ENCODE data around the gene LMAN1.

DNA sequence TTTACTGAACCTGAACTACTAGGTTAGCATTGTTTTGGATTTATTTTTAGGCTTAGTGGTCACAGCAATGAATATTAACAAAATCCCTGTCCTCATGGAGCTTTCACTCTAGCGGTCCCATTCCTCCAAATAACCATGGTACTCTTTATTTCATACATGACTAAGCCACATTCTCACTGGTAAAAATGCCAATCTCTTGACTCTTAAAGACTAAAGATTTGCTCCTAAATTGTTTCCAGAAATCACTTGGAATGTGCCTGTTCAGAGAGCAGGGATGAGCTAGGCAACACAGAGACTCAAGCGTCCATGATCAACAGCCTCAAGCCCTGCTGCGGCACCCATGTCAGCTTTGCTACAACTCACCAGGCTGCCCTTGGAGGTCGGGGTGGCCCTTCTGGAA, 13.5 kb downstream of the LMAN1 start:
- TF ChIP-seq POLR2AphosphoS5 (IDR thresholded peaks at IDR 0.05; ENCODE audit: low read depth, low read length) (no peak), TAF1 (IDR thresholded peaks at IDR 0.05; ENCODE audit: borderline replicate concordance, insufficient read depth, low read length) (no peak), SIN3A (IDR thresholded peaks at IDR 0.05; ENCODE audit: borderline replicate concordance, insufficient read depth, low read length) (no peak)
- TF ChIP-seq, protein P1, sequence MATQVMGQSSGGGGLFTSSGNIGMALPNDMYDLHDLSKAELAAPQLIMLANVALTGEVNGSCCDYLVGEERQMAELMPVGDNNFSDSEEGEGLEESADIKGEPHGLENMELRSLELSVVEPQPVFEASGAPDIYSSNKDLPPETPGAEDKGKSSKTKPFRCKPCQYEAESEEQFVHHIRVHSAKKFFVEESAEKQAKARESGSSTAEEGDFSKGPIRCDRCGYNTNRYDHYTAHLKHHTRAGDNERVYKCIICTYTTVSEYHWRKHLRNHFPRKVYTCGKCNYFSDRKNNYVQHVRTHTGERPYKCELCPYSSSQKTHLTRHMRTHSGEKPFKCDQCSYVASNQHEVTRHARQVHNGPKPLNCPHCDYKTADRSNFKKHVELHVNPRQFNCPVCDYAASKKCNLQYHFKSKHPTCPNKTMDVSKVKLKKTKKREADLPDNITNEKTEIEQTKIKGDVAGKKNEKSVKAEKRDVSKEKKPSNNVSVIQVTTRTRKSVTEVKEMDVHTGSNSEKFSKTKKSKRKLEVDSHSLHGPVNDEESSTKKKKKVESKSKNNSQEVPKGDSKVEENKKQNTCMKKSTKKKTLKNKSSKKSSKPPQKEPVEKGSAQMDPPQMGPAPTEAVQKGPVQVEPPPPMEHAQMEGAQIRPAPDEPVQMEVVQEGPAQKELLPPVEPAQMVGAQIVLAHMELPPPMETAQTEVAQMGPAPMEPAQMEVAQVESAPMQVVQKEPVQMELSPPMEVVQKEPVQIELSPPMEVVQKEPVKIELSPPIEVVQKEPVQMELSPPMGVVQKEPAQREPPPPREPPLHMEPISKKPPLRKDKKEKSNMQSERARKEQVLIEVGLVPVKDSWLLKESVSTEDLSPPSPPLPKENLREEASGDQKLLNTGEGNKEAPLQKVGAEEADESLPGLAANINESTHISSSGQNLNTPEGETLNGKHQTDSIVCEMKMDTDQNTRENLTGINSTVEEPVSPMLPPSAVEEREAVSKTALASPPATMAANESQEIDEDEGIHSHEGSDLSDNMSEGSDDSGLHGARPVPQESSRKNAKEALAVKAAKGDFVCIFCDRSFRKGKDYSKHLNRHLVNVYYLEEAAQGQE (IDR thresholded peaks at IDR 0.05; ENCODE audit: insufficient read depth in 1 of 2, low read depth in 2 of 2, low read length in 2 of 2) = no peak

Data from PFSK-1 (cell line).